Measurements from ENCODE around the gene BPGM.

Gene BPGM

DNA sequence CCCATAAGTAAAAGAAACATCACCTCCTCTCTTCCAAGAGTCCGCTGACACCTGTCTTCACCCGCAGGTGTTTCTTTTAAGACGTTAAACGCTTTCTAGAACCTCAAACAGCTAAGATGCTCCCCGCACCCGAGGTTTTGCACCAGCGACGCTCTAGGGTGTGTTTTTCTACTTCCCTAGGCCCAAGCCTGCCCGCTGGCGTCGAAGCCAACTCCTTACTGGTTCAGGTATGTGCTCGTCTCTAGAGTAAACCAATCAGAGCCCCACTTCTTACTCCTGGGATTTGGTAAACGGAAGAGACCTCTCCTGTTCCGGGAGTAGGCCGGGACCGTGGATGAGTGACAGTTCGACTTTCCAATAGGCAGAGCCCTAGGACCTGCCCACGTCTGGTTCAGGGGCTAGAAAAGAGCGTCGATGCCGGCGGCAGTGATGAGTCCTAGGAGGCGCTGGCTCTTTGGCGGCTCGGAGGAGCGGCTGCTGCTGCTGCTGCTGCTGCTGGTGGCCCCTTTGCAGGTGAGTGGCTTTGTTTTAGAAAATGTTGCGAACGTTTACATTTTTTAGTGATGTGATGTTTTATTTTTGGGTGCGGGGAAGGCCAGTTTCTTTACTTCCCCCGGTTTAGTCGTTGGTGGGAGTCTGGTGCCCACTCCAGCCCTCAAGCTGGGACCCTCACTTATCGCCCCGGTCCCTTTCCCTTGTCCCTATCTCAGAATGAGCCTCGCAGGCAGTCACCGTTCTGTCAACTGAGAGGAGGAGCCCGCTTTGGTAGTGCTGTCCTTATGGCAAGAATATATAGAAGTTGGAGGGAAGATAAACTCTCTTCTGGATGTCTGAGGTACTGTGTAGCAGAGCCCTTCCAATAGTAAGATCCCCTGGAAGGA is at the start of gene BPGM:
Gene BPGM (plus strand): TSS at position 429 of the 881 bp plus-strand sequence. CDS start 14,655 bp downstream, outside the sequence.
- DNase-seq (ENCODE audit: low spot score), result peak; percentile 98

DNA sequence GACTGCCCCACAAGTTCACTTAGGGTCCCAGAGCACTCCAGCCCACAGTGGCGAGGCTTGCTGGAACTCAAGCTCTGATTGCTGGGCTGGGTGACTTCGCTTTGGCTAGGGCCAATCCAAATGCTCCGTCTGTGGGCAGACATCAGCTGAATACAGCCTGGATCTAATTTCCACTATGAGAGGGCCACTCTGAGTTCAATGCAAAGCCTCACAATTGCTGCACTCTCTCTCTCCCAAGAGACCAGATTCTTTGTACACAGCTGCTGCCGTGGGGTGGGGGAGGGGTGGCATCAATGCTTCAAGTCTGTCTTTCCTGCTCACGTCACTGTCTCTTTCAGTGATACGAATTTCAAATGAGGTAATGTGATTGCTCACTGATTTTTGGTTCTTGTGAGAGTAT is 47.3 kb upstream of the BPGM start:
- no peak for DNase-seq (ENCODE audit: low spot score)

- no peak for DNase-seq (ENCODE audit: low spot score)
Measured at GRCh38 chr7:134601459-134601858, 45.2 kb upstream of the BPGM start.

- DNase-seq (ENCODE audit: low spot score), result peak; percentile 16
Measured at GRCh38 chr7:134602881-134603451, 43.7 kb upstream of the BPGM start.

DNA sequence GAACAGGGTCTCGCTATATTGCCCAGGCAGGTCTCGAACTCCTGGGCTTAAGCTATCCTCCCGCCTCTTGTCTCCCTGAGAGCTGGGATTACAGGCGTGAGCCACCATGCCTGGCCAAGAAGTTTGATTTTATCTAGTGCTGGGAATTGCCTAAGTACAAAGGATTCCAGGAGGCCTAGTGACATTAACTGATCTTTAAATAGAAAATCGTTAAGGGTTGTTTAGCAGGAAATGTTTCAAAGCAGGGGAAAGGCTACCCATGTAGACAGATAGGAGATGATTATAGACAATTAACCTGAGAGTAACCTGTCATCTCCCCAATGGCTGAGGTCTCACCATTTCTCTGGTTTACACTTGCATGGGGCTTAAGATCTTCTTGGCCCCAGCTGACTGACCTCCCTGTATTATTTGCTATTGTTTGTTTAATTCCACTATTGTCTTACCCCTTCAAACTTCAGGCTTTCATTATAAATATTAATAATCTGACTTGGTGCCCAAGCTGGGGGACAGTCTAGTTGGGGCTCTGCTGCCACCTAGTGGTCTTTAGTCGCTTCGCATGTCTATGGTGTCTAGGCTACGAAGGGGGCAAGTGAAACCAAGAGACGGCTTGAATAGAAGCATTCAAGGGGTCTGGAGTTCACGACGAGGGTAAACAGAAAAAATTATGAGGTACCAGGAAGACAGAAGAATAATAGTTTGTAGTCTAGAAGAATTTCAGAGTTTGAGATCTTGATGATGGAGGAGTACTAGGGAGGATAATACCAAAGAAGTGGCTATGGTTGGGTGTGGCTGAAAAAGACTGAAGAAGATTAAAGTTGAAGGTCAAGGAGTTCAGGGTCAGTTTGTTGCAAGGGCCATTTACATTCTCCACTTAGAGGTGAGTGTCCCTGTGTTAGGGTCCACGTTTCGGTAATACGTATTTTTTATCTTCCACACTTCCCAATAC is 40.4 kb upstream of the BPGM start:
- peak; percentile 64 for DNase-seq (ENCODE audit: low spot score)

DNA sequence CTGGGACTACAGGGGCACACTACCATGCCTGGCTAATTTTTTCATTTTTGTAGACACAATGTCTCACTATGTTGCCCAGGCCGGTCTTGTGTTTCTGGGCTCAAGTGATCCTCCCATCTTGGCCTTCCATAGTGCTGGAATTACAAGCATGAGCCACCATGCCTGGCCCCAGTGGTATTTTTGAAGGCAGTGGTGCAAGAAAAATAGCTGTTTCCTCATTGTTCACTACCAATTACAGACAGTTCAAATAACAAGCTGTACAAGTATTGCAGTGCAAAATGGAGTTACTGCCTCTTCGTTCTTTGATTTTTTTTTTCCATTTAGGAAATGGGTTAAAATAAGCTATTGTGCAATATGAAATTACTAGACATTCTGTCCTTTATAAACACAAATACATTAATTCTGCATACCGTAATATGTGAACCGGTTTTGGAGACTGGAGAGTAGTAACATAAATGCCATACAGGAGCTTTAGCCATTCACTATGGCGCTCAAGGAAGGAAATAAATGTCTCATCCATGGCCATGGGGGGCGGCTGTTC is 35.0 kb upstream of the BPGM start:
- no peak for DNase-seq (ENCODE audit: low spot score)

DNA sequence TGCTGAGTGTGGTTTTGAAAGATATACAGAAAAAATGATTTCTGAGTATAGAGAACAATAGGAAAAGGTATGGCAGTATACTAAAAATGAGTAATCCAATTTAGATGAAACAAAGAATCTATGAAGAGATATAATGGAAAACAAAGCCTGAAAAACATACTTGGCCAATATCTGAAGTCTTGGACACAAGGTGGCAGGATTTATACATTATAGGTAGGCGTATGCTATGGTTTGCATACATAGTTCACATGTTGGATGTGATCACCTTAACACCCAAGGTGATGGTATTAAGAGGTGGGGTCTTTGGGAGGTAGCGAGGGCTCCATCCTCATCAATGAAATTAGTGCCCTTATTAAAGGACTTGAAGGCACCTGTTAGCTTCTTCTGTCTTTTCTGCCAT is 34.5 kb upstream of the BPGM start:
- no peak for DNase-seq (ENCODE audit: low spot score)

- peak; percentile 86 for DNase-seq (ENCODE audit: low spot score)
Measured at GRCh38 chr7:134613623-134614347, 32.9 kb upstream of the BPGM start.

- DNase-seq (ENCODE audit: low spot score), result no peak
Measured at GRCh38 chr7:134616611-134617010, 30.0 kb upstream of the BPGM start.

GRCh38 chr7:134618756-134619530 is 27.7 kb upstream of the BPGM start:
- peak; percentile 49 for DNase-seq (ENCODE audit: low spot score)

- peak; percentile 63 for DNase-seq (ENCODE audit: low spot score)
Measured at GRCh38 chr7:134619627-134620331, 26.9 kb upstream of the BPGM start.

GRCh38 chr7:134622303-134622995 is 24.2 kb upstream of the BPGM start:
- DNase-seq (ENCODE audit: low spot score), result no peak

DNA sequence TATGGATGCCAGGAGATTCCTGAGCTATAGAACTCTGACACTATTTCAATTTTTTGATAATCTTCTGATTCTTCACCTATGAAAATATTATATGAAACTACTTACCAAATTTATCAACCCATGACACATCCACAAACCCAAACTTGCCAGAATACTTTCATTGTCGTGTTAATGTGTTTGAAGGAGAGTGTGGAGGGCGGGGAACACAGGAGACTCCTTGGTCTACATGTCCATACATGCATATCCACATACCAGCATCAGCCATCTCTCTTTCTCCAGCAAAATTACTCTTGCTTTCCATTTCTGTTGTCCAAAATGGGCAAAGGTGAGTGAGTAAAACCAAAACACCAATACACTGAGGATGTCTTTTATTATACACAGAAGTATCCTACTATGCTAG is 23.5 kb upstream of the BPGM start:
- no peak for DNase-seq (ENCODE audit: low spot score)

- DNase-seq (ENCODE audit: low spot score), result peak; percentile 67
Measured at GRCh38 chr7:134625550-134625949, 21.1 kb upstream of the BPGM start.

GRCh38 chr7:134627109-134627774 is 19.4 kb upstream of the BPGM start:
- DNase-seq (ENCODE audit: low spot score), result no peak

DNA sequence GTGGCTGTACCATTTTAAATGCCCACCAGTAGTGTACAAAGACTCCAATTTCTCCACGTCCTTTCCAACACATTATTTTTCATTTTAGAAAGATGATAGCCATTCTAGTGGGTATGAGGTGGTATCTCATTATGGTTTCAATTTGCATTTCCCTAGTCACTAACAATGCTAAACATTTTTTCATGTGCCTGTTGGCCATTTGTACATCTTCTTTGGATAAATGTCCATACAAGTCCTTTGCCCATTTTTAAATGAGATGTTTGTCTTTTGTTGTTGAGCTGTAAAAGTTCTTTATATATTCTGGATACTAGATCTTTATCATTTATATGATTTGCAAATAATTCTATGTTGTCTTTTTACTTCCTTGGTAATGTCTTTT is 18.9 kb upstream of the BPGM start:
- no peak for DNase-seq (ENCODE audit: low spot score)

DNA sequence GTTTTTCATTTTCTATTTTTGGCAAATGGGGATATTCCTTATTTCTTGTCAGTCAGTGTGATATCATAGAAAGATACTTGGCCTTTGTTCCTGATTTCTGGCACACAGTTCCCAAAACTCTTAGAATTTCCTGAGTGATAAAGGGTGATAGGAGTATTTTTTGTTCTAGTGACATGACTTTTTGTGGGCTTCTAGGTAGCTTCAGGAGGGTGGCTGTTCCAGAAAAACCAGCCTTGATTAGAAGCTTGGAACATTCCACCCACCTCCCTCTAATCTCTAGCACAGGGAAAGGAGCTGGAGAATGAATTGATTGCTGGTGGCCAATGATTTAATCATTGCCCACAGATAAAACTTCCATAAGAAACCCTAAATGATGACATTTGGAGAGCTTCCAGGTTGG is 17.2 kb upstream of the BPGM start:
- DNase-seq (ENCODE audit: low spot score), result no peak

DNA sequence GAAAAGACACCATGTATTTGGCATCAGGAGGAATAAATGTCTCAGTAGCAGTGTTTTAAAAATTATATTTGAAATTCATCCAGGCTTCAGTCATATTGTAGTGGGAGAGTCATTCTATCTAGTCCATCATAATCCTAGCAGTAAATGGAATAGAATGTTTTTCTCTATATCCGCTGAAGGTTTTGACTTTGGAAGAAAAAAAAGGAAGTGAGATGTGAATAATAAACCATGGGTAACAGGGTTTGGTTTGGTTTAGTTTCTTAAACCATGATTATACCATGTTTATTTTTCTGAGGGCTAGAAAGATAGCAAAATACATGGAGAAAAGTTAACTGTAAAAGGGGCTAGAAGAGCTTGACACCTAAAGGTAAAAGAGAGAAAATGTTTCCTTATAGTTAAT is 16.4 kb upstream of the BPGM start:
- DNase-seq (ENCODE audit: low spot score), result no peak

GRCh38 chr7:134630893-134631292 is 15.8 kb upstream of the BPGM start:
- DNase-seq (ENCODE audit: low spot score), result no peak
